OCI-LY3 (cell line): Measurements from ENCODE around the gene MYZAP.

Source experiments
- CTCF ChIP-seq: fragments of 200-600, 300-600 bp; sonication (generic); IDR thresholded peaks from 2 replicates; pipeline ENCODE4 v1.5.1; 2014; ENCODE audit warnings: antibody characterized with exemption, low read length, low read depth
- EZH2phosphoT487 ChIP-seq: fragments of 200-600 bp; shearing (Covaris generic); IDR thresholded peaks from 2 replicates; pipeline ENCODE4 v1.6.1; 2018; ENCODE audit warnings: antibody characterized with exemption, mixed run types, low read depth

DNA sequence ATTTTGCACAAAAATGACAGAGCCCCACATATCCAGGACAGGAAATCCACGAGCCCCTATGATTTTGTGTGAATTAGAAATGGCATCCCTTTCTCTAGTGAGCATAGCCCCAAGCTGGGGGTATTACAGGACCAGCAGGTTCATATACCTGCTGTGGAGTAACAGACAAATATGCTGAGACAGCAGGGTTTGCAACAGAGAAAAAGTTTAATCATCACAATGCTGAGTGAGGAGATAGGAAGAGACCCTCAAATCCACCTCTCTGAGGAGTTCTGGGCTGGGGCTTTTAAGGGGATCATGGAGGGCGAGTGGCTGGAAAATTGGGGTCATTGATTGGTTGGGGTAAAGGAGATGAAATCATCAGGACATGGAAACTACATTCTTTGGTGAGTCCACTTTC is 8.4 kb upstream of the MYZAP start:
- TF ChIP-seq CTCF (no peak), EZH2phosphoT487 (no peak)
